ENCODE measurements around the gene MCHR2.

DNA sequence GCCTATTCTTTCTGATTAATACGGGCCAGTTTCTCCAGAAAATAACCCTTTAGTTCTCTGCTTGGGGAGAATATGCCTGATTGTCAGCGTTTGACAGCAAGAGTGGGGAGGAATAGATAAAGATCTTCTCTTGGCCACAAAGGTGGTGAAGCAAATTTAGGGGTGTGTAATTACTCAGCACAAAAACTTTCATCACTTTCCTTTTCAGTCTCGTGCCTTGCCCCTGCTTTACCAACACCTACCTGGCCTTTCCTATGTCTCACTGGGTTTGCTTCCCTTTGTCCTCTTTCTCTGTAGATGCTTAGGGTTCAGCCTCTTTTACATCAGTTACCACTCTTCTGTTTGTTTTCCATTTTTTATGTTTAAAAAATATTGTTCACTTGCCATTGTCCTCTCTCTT, 99.2 kb downstream of the MCHR2 start:
- TF ChIP-seq, protein P1, sequence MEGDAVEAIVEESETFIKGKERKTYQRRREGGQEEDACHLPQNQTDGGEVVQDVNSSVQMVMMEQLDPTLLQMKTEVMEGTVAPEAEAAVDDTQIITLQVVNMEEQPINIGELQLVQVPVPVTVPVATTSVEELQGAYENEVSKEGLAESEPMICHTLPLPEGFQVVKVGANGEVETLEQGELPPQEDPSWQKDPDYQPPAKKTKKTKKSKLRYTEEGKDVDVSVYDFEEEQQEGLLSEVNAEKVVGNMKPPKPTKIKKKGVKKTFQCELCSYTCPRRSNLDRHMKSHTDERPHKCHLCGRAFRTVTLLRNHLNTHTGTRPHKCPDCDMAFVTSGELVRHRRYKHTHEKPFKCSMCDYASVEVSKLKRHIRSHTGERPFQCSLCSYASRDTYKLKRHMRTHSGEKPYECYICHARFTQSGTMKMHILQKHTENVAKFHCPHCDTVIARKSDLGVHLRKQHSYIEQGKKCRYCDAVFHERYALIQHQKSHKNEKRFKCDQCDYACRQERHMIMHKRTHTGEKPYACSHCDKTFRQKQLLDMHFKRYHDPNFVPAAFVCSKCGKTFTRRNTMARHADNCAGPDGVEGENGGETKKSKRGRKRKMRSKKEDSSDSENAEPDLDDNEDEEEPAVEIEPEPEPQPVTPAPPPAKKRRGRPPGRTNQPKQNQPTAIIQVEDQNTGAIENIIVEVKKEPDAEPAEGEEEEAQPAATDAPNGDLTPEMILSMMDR (IDR thresholded peaks at IDR 0.05; ENCODE audit: borderline replicate concordance, extremely low read depth, low read length, poor library complexity, severe bottlenecking) = no peak
- TF ChIP-seq EZH2 (IDR thresholded peaks at IDR 0.05; ENCODE audit: borderline replicate concordance, low read depth, low read length, severe bottlenecking) = no peak
